Measurements from ENCODE around the gene TSPAN10. TPM values are rescaled to one million over a fixed set of nuclear protein-coding genes. Genes with fewer than 3 reads are reported as not detected.

Gene TSPAN10
- total and polyA plus RNA-seq, 2 experiments from 2014 or later = 2.6 to 4.7 TPM

DNA sequence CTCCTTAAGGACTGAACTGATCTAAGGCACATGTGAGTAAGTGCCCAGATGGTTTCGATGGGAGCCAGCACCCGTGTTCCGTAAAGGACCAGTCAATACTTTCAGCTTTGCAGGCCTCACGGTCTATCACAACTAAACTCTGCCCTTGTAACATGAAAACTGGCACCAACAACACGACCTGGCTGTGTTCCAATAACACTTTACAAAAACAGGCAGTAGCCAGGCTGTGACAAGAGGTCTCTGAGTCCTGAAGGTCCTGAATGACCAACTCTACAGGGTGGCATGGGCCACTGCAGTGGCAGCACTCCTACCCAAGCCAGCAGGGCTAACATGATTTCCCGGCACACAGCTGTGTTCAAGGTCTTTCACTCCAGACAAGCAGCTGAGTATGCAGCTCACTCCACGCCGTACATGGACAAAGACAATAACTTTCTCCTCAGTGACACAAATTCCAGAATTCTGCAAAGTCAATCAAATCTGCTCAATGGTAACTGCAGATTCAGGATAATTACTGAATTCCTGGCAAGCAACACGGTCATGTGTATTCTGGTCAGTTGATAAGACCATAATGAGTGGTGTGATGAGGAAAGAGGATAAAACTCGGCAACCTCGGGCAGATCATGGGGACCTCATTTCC is 15.4 kb upstream of the TSPAN10 start:
- Histone ChIP-seq H3K9me3 (ENCODE audit: low read depth) (no peaks in the 10 kb centered on the region), H3F3A (ENCODE audit: insufficient read depth) (peaks cover 7% of the 10 kb centered on the region; the same call in 1 of the 2 replicates), H3K27me3 (replicated peaks; ENCODE audit: insufficient read depth) (no peaks in the 10 kb centered on the region), H3K36me3 (ENCODE audit: low read depth) (peaks cover 44% of the 10 kb centered on the region), H2AFZ (no peak overlapping the region), H4K20me1 (ENCODE audit: insufficient read depth) (no peaks in the 10 kb centered on the region), H3K4me3 (no peak overlapping the region), H3K9me2 (ENCODE audit: insufficient read depth) (no peaks in the 10 kb centered on the region), H3K4me1 (ENCODE audit: insufficient read depth) (no peaks in the 10 kb centered on the region), H3K9ac (no peak overlapping the region), H3K79me2 (ENCODE audit: insufficient read depth) (peaks cover 96% of the 10 kb centered on the region), H3K4me2 (ENCODE audit: unreplicated experiment) (no peak overlapping the region), H3K27ac (no peak overlapping the region)
- DNase-seq = no peak
- TF ChIP-seq EZH2 (IDR thresholded peaks at IDR 0.05; ENCODE audit: insufficient read depth, poor library complexity, severe bottlenecking) (no peak), EZH2phosphoT487 (IDR thresholded peaks at IDR 0.05; ENCODE audit: insufficient read depth, low read depth) (no peak)
- in situ Hi-C loops (cut with MboI) = no loop called here
- WGBS, 2 experiments (ENCODE audit: low coverage in 1 of 2, low lambda C conversion rate in 2 of 2, missing lambda C conversion rate in 2 of 2) = 87 to 92% methylated on average over 11 of the region's 11 CpGs

- H3K4me1 ChIP-seq (ENCODE audit: insufficient read depth) = peaks cover 11% of the 10 kb centered on the region
- H3K9me2 ChIP-seq (ENCODE audit: insufficient read depth) = no peaks in the 10 kb centered on the region
- peaks cover 8% of the 10 kb centered on the region for H3F3A ChIP-seq (ENCODE audit: insufficient read depth)
- no peaks in the 10 kb centered on the region for H3K27me3 ChIP-seq (replicated peaks; ENCODE audit: insufficient read depth)
- peaks cover 3% of the 10 kb centered on the region for H4K20me1 ChIP-seq (ENCODE audit: insufficient read depth)
- H3K4me3 ChIP-seq = no peak overlapping the region
- no peak for DNase-seq
- TF ChIP-seq EZH2 (IDR thresholded peaks at IDR 0.05; ENCODE audit: insufficient read depth, poor library complexity, severe bottlenecking) (no peak), EZH2phosphoT487 (IDR thresholded peaks at IDR 0.05; ENCODE audit: insufficient read depth, low read depth) (no peak)
- H3K9me3 ChIP-seq (ENCODE audit: low read depth) = no peaks in the 10 kb centered on the region
- WGBS, 2 experiments (ENCODE audit: low coverage in 1 of 2, low lambda C conversion rate in 2 of 2, missing lambda C conversion rate in 2 of 2) = 85 to 88% methylated on average over 8 of the region's 8 CpGs
- H2AFZ ChIP-seq = no peak overlapping the region
- in situ Hi-C loops (cut with MboI) = no loop called here
- H3K9ac ChIP-seq = no peak overlapping the region
- H3K27ac ChIP-seq = no peak overlapping the region
- H3K79me2 ChIP-seq (ENCODE audit: insufficient read depth) = peaks cover 94% of the 10 kb centered on the region
- H3K4me2 ChIP-seq (ENCODE audit: unreplicated experiment) = no peak overlapping the region
- peaks cover 41% of the 10 kb centered on the region for H3K36me3 ChIP-seq (ENCODE audit: low read depth)
These were observed 6.7 kb upstream of the TSPAN10 start for GRCh38 chr17:81630274-81630673.

GRCh38 chr17:81631482-81631881 is 5.5 kb upstream of the TSPAN10 start:
- Histone ChIP-seq H3K9me2 (ENCODE audit: insufficient read depth) (no peaks in the 10 kb centered on the region), H3K9ac (no peak overlapping the region), H3K27me3 (replicated peaks; ENCODE audit: insufficient read depth) (no peaks in the 10 kb centered on the region), H3K27ac (no peak overlapping the region), H3K4me1 (ENCODE audit: insufficient read depth) (peaks cover 17% of the 10 kb centered on the region), H3K4me3 (no peak overlapping the region), H3K79me2 (ENCODE audit: insufficient read depth) (peaks cover 94% of the 10 kb centered on the region), H3F3A (ENCODE audit: insufficient read depth) (peaks cover 8% of the 10 kb centered on the region), H4K20me1 (ENCODE audit: insufficient read depth) (peaks cover 7% of the 10 kb centered on the region), H3K4me2 (ENCODE audit: unreplicated experiment) (no peak overlapping the region), H3K36me3 (ENCODE audit: low read depth) (peaks cover 36% of the 10 kb centered on the region), H3K9me3 (ENCODE audit: low read depth) (no peaks in the 10 kb centered on the region), H2AFZ (no peak overlapping the region)
- TF ChIP-seq EZH2phosphoT487 (IDR thresholded peaks at IDR 0.05; ENCODE audit: insufficient read depth, low read depth) = no peak
- TF ChIP-seq EZH2 (IDR thresholded peaks at IDR 0.05; ENCODE audit: insufficient read depth, poor library complexity, severe bottlenecking) = no peak
- no peak for DNase-seq
- 80 to 81% methylated on average over 7 of the region's 7 CpGs for WGBS, 2 experiments (ENCODE audit: low coverage in 1 of 2, low lambda C conversion rate in 2 of 2, missing lambda C conversion rate in 2 of 2)
- in situ Hi-C loops (cut with MboI) = no loop called here

DNA sequence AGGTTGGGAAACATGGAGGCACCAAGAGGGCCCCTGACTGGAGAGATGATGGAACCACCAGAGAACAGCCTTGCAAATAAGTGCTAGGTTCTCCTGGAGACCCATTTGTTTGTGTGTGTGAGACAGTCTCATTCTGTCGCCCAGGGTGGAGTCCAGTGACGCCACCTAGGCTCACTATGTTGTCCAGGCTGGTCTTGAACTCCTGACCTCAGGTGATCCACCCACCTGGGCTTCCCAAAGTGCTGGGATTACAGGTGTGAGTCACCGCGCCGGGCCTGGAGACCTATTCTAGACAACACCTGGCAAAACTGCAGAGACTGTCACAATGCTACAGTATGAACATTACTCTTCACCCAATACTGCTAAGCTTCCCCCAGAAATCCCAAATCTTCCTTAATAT is 1.6 kb upstream of the TSPAN10 start:
- Histone ChIP-seq H3K27ac (peak overlapping the region; percentile 89), H3K36me3 (ENCODE audit: low read depth) (peaks cover 4% of the 10 kb centered on the region; the same call in 1 of the 2 replicates), H3K9ac (peak overlapping the region; percentile 94)

More for the DNA sequence above, 1.6 kb upstream of the TSPAN10 start:
- Histone ChIP-seq H3K9me2 (ENCODE audit: insufficient read depth) (no peaks in the 10 kb centered on the region), H3K4me2 (ENCODE audit: unreplicated experiment) (peak overlapping the region; percentile 85), H3F3A (ENCODE audit: insufficient read depth) (no peaks in the 10 kb centered on the region; the same call in 1 of the 2 replicates), H2AFZ (no peak overlapping the region), H3K79me2 (ENCODE audit: insufficient read depth) (peaks cover 62% of the 10 kb centered on the region), H3K27me3 (replicated peaks; ENCODE audit: insufficient read depth) (no peaks in the 10 kb centered on the region), H4K20me1 (ENCODE audit: insufficient read depth) (peaks cover 7% of the 10 kb centered on the region; the same call in 1 of the 2 replicates), H3K9me3 (ENCODE audit: low read depth) (no peaks in the 10 kb centered on the region), H3K4me3 (peak overlapping the region; percentile 90), H3K4me1 (ENCODE audit: insufficient read depth) (peaks cover 17% of the 10 kb centered on the region)
- in situ Hi-C loops (cut with MboI) = no loop called here
- DNase-seq = no peak
- 76 to 80% methylated on average over 5 of the region's 5 CpGs for WGBS, 2 experiments (ENCODE audit: low coverage in 1 of 2, low lambda C conversion rate in 2 of 2, missing lambda C conversion rate in 2 of 2)
- TF ChIP-seq EZH2phosphoT487 (IDR thresholded peaks at IDR 0.05; ENCODE audit: insufficient read depth, low read depth) (no peak), EZH2 (IDR thresholded peaks at IDR 0.05; ENCODE audit: insufficient read depth, poor library complexity, severe bottlenecking) (no peak)

All from GM23248 (cell line).